NCI-H2196 (cell line): Measurements from ENCODE around the gene MUC22.
"Not testable (repeated sequence)": the region's sequence is repeated elsewhere in the genome, so short reads cannot be mapped to it uniquely, and the experiment has no call there.

Experiments
- DNase-seq: peaks from one replicate; lab custom pipeline; 2025; ENCODE audit not compliant: unreplicated experiment; lab: John Stamatoyannopoulos, UW

MUC22 gene

DNA sequence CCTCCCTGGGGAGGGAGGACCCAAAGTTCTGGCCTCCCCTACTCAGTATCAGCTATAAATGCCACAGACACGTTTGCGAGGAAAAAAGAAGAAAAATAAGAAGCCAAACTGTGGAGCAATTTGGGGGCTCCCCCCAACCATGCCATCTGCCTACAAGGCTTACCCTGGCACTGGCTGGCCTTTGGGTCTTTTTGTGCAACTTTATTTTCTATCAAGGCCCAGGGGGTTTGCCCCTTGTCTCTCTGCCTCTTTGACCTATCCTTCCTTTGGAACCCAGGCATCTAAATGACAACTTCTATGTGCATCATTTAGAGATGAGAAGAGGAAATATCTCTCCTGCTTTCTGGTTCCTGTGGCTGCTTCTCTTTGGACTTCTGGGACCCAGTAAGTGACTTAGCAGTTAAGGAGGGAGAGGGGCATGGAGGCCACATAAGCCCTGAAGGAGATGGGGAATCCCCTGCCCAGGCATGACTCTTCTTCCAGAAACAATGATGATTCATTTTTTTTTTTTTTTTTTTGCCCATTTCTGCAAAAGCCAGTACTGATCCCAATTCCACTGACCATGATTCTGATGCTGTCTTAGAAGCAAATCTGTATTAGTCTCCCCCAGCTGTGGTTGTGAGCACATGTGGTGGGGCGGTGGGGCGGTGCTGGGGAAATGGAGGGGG, at the start of gene MUC22:
TSS of gene MUC22 (plus strand) at position 82 of the 668 bp plus-strand sequence. CDS start at position 315, 233 bp downstream.
- DNase-seq: no peak

- no peak for DNase-seq
These were observed 49.2 kb upstream of the MUC22 start for GRCh38 chr6:30960907-30961673.

GRCh38 chr6:30962716-30963115, 47.6 kb upstream of the MUC22 start:
- no peak for DNase-seq

- no peak for DNase-seq
These were observed 46.6 kb upstream of the MUC22 start for GRCh38 chr6:30963641-30964040.

DNA sequence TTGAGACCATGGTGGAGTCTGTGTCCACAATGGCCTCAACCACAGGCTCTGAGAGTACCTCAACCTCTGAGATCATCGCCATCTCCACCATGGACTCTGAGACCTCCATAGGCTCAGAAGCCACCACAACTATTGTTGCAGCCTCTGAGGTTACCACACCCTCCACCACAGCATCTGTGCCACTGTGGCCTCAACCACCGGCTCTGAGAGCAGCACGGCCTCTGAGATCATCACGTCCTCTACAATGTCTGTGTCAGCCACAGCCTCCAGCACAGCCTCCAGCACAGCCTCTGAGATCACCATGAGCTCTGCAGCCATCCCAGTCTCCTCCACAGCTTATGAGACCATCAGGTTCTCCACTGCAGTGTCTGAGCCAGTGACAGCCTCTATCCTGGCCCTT, 46.2 kb upstream of the MUC22 start:
- no peak for DNase-seq

DNA sequence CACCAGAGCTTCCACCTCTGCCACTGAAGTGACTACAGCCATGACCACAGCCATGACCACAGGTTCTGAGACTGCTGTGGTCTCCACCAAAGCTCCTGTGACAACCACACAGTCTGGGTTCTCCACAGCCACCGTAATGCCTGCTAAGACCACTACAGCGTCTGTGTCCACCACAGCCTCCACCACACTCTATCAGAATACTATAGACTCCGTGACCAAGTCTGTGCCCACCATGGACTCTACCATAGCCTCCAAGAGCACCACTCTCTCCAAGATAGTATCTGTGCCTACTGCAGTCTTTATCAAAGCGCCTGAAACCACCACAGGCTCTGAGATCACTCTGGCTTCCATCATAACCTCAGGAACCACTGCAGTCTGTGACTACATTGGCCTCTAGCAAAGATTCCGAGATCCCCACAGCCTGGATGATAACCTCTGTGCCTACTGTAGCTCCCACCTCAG, 45.1 kb upstream of the MUC22 start:
- no peak for DNase-seq

DNA sequence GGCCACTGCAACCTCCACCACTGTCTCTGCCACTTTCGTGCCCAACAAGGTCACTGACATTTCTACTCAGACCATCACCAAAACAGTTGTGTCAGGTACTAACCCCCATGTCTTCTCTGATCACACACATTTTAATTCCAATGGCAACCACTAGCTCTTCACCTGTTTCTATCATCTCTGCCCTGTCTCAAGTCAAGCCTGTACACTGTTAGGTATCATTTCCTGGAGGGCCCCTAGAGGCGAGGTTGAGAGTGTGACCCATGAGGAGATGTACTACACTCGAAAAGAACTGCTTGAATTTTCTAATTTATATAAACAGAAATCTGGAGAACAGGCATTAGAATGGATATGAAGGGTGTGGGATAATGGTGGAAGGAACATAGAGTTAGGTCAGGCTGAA, 44.1 kb upstream of the MUC22 start:
- no peak for DNase-seq

- DNase-seq: not testable (repeated sequence)
These were observed 41.1 kb upstream of the MUC22 start for GRCh38 chr6:30969171-30969570.

GRCh38 chr6:30970946-30971345, 39.3 kb upstream of the MUC22 start:
- no peak for DNase-seq

DNA sequence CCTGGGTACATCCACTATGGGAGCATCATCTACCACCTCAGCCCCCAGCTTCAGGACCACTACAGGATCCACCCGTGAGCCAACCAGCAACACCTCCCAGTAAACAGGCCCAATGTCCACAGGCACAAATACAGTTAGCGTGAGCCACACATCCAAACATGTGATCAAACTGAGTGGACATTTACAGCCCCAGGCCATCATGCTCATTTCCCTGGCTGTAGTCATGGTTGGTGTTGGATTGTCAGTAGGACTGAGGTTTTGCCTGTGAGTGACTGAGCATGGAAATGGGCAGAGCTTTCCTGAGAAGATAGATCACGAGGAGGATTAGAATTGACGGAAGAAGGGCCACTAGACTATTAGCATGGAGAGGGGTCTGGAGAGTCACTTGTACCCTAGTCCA, 37.5 kb upstream of the MUC22 start:
- no peak for DNase-seq

GRCh38 chr6:30974490-30975252, 35.6 kb upstream of the MUC22 start:
- no peak for DNase-seq

DNA sequence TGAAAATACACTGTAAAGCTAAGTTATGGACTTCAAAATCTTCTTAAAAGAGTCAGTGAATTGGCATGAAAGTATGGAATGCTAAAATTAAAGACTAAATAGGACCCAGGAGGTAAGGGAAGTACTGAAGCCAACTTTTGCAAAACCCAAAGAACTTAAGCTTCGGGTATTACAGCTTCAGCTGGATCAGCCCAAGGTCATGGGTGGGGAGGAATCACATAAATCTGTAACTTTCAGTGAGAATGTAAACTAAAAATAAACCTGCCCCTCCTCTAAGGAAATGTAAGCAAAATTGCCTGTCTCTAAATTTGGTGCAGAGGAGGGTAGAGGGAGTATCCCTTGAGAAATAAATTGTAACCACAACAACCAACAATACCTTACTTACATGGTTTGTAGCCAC, 31.1 kb upstream of the MUC22 start:
- DNase-seq: no peak

DNA sequence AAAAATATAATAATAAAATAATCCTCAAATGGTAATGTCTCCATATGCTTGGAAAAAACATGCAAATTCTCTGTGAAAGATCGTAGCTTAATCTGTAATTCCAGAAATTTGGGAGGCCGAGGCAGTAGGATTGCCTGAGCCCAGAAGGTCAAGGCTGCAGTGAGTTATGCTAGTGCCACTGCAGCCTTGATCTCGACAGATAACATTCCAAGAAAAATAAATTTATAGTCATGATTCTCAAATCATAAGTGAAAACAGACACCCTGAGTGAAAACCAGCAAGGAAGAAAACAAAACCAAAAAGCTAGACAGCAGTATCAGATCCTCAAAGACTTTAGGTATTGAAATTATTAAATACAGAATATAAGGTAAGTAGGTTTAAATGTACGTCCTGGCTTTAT, 30.6 kb upstream of the MUC22 start:
- DNase-seq: no peak

DNA sequence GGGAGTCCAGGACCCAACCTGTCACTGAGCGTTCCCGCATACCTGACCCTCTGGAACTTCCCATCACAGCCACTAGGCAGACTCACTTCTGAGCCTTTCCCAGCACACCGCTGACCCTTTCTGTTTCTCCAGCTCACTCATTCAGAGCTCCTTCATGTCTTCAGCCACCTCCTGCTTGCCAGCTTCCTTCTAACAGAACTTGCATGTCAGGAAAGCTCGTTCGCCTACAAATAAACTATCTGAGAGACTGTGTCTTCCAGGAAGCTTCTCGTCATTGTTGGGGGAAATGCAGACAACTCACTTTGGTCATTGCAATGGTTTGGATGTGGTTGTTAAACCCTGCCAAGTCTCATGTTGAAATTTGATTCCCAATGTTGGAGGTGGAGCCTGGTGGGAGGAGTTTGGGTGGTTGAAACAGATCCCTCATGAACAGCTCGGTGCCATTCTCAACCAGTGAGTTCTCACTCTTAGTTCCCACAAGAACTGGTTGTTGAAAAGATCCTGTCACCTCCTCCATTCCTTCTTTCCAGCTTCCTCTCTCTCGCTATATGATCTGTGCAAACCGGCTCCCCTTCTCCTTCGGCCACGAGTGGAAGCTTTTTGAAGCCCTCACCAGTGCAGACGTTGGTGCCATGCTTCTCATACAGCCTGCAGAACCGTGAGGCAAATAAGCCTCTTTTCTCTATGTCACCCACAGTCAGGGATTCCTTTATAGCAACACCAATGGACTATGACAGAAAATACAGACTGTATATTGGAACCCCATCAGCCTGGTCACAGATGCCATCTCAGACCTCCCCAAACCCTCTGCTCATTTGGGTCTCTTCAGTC, 28.1 kb upstream of the MUC22 start:
- no peak for DNase-seq

- DNase-seq: peak; percentile 13
These were observed 26.8 kb upstream of the MUC22 start, which contains the start of gene MUC21 for GRCh38 chr6:30983439-30983838. Gene MUC21 (plus strand): TSS chr6:30983718. CDS start chr6:30983959, 241 bp downstream.

DNA sequence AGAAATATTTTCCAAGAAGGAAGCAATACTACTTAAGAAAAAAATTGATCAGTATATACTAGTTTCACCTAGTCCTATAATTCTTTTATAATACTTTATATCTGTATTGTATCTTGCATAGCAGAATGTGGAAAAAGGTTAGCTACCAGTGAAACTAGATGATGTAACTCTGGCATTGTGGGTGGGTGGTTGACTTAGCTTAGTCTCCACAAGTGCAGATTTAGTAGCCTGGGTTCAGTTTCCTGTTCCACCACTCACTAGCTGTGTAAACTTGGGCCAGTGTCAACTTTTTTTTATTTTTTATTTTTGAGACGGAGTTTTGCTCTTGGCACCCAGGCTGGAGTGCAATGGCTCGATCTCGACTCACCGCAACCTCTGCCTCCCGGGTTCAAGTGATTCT, 24.8 kb upstream of the MUC22 start:
- DNase-seq: no peak

DNA sequence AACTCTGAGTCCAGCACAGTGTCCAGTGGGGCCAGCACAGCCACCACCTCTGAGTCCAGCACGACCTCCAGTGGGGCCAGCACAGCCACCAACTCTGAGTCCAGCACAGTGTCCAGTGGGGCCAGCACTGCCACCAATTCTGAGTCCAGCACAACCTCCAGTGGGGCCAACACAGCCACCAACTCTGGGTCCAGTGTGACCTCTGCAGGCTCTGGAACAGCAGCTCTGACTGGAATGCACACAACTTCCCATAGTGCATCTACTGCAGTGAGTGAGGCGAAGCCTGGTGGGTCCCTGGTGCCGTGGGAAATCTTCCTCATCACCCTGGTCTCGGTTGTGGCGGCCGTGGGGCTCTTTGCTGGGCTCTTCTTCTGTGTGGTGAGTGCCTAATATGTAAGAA, 23.0 kb upstream of the MUC22 start:
- no peak for DNase-seq

DNA sequence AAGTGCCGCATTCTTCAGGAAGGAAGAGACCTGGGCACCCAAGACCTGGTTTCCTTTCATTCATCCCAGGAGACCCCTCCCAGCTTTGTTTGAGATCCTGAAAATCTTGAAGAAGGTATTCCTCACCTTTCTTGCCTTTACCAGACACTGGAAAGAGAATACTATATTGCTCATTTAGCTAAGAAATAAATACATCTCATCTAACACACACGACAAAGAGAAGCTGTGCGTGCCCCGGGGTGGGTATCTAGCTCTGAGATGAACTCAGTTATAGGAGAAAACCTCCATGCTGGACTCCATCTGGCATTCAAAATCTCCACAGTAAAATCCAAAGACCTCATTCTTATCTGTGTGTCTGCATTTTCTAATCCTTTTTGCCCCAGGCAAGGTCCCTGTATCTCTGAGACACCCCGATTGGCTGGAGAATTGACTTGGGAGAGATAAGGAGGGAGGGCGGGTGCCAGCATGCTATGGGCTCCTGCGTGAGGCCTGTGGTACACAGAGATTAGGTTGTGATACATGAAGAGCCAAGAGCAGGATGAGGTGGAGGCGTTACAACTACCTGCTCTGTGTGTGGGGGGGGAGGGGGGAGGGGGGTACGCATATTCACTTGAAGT, 22.0 kb upstream of the MUC22 start:
- DNase-seq: no peak

GRCh38 chr6:30990422-30991086, 19.7 kb upstream of the MUC22 start:
- DNase-seq: peak; percentile 7

DNA sequence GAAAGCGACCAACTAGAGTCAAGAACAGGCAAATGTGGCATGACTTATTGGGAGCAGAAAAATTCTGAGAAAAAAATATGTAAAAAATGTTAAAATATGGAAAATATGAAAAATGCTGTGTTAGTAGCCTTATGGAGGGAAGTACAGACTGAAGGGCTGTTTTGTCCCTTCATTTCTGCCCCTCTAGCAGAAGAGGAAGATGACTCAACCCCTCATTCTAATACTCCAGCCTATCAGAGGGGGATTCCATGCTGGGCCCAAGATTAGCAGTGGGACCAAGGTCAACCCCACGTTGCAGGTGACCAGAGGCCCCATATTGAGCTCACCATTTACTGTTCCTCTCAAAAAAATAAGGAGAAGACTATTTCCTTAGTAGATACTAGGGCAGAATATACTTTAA, 18.4 kb upstream of the MUC22 start:
- DNase-seq: no peak
